Right atrium auricular region (tissue), 2 donors: Measurements from ENCODE around the gene SPSB1. TPM values are rescaled to one million over a fixed set of nuclear protein-coding genes. Genes with fewer than 3 reads are reported as not detected.

ENCODE experiments used
- DNase-seq: peaks from one replicate; pipeline ENCODE4 v3.0.0-alpha.2; 2019; ENCODE audit warnings: low spot score
- H3K27ac ChIP-seq, 2 donors: fragments of 200-600 bp; sonication (generic); 1 replicate in 1 of 2; 2 replicates in 1 of 2; pipeline ENCODE4 v1.5.1; 2016 to 2019
- H3K27me3 ChIP-seq, 2 donors: fragments of 200-600 bp; sonication (generic); one replicate each; pipeline versions ENCODE4 v1.5.1 to v1.6.0; 2017 to 2019
- H3K36me3 ChIP-seq: fragments of 200-600 bp; sonication (generic); one replicate; pipeline ENCODE4 v1.5.1; 2016
- H3K4me1 ChIP-seq, 2 donors: fragments of 200-600 bp; sonication (generic); one replicate each; pipeline versions ENCODE4 v1.5.1 to v1.6.0; 2017 to 2019
- H3K4me3 ChIP-seq, 2 donors: fragments of 200-600 bp; sonication (generic); 1 replicate in 1 of 2; 2 replicates in 1 of 2; pipeline ENCODE4 v1.5.1; 2017 to 2019; ENCODE audit warnings: mild to moderate bottlenecking in 1 of 2, moderate library complexity in 1 of 2
- H3K9me3 ChIP-seq, 2 donors: fragments of 200-600 bp; sonication (generic); one replicate each; pipeline ENCODE4 v1.5.1; 2019
- total RNA-seq, 2 donors: library from RNA; depleted of rRNA; stranded (reverse); fragments of >200 nt; gene quantifications; one replicate each; pipeline ENCODE4 v1.1.0, GENCODE V29; 2016
- TF ChIP-seq, protein P1 (sequence below), 2 donors: fragments of 200-600 bp; sonication (generic); IDR thresholded peaks; one replicate each; pipeline ENCODE4 v1.5.1; 2019; ENCODE audit warnings: antibody characterized with exemption in 2 of 2

SPSB1 gene
- total RNA-seq, 2 donors from 2014 or later, result 20.1 to 20.8 TPM

GRCh38 chr1:9256332-9256731 lies 36.4 kb upstream of the SPSB1 start:
- H3K9me3 ChIP-seq, result no peaks in the 10 kb centered on the region
- peaks cover 6% of the 10 kb centered on the region for H3K36me3 ChIP-seq
- H3K27me3 ChIP-seq, result no peaks in the 10 kb centered on the region
- no peak overlapping the region for H3K4me3 ChIP-seq
- H3K4me1 ChIP-seq, result peaks cover 0 to 42% of the 10 kb centered on the region in 2 donors
- TF ChIP-seq, protein P1, sequence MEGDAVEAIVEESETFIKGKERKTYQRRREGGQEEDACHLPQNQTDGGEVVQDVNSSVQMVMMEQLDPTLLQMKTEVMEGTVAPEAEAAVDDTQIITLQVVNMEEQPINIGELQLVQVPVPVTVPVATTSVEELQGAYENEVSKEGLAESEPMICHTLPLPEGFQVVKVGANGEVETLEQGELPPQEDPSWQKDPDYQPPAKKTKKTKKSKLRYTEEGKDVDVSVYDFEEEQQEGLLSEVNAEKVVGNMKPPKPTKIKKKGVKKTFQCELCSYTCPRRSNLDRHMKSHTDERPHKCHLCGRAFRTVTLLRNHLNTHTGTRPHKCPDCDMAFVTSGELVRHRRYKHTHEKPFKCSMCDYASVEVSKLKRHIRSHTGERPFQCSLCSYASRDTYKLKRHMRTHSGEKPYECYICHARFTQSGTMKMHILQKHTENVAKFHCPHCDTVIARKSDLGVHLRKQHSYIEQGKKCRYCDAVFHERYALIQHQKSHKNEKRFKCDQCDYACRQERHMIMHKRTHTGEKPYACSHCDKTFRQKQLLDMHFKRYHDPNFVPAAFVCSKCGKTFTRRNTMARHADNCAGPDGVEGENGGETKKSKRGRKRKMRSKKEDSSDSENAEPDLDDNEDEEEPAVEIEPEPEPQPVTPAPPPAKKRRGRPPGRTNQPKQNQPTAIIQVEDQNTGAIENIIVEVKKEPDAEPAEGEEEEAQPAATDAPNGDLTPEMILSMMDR (IDR thresholded peaks at IDR 0.05), result no peak
- DNase-seq, result no peak
- H3K27ac ChIP-seq, result no peak overlapping the region

DNA sequence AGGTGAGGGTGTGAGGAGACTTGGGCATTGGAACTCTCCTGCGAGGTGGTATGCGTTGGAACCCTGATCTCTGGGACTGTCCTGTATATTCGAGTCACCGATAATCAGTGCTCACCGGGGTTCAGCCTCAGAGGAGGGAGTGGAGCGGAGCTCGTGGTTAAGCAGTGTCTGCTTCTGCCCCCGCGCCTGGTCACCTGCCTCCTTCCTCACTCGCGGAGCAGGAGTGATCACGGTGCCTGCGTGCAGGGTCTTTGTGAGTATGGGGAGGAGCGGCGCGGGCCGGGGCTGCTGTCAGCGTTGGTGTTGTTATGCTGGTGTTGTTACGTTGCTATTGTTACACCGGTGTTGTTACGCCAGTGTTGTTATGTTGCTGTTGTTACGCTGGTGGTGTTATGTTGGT lies 34.8 kb upstream of the SPSB1 start:
- no peak for DNase-seq
- Histone ChIP-seq H3K4me1 (peaks cover 0 to 27% of the 10 kb centered on the region in 2 donors), H3K4me3 (no peak overlapping the region), H3K27ac (no peak overlapping the region), H3K27me3 (no peaks in the 10 kb centered on the region), H3K9me3 (no peaks in the 10 kb centered on the region), H3K36me3 (peaks cover 18% of the 10 kb centered on the region)
- TF ChIP-seq, protein P1 (IDR thresholded peaks at IDR 0.05), result no peak

DNA sequence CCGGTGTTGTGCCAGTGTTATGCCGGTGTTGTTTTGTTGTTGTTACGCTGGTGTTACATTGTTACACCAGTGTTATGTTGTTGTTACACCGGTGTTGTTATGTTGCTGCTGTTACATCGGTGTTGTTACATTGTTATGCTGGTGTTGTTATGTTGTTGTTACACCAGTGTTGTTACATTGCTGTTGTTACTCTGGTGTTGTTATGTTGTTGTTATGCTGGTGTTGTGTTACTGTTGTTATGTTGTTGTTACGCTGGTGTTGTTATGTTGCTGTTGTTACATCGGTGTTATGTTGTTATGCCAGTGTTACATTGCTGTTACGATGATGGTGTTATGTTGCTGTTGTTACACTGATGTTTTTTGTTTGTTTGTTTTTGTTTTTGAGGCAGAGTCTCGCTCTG lies 34.1 kb upstream of the SPSB1 start:
- DNase-seq, result no peak
- Histone ChIP-seq H3K27ac (no peak overlapping the region), H3K4me1 (peaks cover 0 to 19% of the 10 kb centered on the region in 2 donors), H3K27me3 (no peaks in the 10 kb centered on the region), H3K36me3 (peaks cover 25% of the 10 kb centered on the region), H3K9me3 (no peaks in the 10 kb centered on the region), H3K4me3 (no peak overlapping the region)
- TF ChIP-seq, protein P1 (IDR thresholded peaks at IDR 0.05), result no peak

DNA sequence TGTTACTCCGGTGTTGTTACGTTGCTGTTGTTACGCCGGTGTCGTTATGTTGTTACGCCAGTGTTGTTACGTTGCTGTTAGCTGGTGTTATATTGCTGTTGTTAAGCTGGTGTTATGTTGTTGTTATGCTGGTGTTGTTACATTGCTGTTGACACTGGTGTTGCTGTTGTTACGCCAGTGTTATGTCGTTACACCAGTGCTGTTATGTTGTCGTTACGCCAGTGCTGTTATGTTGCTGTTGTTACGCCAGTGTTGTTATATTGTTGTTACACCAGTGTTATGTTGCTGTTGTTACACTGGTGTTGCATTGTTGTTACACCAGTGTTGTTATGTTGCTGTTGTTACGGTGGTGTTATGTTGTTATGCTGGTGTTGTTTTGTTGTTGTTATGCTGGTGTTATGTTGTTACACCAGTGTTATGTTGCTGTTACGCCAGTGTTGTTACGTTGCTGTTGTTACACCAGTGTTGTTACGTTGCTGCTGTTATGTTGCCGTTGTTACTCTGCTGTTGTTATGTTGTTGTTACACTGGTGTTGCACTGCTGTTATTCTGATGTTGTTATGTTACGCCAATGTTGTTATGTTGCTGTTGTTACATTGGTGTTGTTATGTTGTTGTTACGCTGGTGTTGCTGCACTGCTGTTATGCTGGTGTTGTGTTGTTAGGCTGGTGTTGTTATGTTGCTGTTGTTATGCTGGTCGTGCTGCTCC lies 32.5 kb upstream of the SPSB1 start:
- peaks cover 41% of the 10 kb centered on the region for H3K36me3 ChIP-seq

GRCh38 chr1:9261496-9261895 lies 31.2 kb upstream of the SPSB1 start:
- Histone ChIP-seq H3K36me3 (peaks cover 47% of the 10 kb centered on the region), H3K4me3 (no peak overlapping the region), H3K27me3 (no peaks in the 10 kb centered on the region), H3K27ac (no peak overlapping the region), H3K4me1 (peaks cover 0 to 6% of the 10 kb centered on the region in 2 donors), H3K9me3 (no peaks in the 10 kb centered on the region)
- TF ChIP-seq, protein P1 (IDR thresholded peaks at IDR 0.05), result no peak
- DNase-seq, result no peak

More for the DNA sequence above, 32.5 kb upstream of the SPSB1 start:
- H3K9me3 ChIP-seq, result no peaks in the 10 kb centered on the region
- H3K27ac ChIP-seq, result no peak overlapping the region
- H3K4me1 ChIP-seq, result peaks cover 0 to 5% of the 10 kb centered on the region in 2 donors
- H3K27me3 ChIP-seq, result no peaks in the 10 kb centered on the region
- no peak overlapping the region for H3K4me3 ChIP-seq
- no peak for DNase-seq
- TF ChIP-seq, protein P1 (IDR thresholded peaks at IDR 0.05), result no peak
